K562 (cell line): ENCODE measurements around the gene PIK3C2G. TPM values are rescaled to one million over a fixed set of nuclear protein-coding genes. Genes with fewer than 3 reads are reported as not detected.

Source experiments
- ARID4B ChIP-seq: sonication (generic); formaldehyde crosslinking; IDR thresholded peaks from 2 replicates; pipeline ENCODE4 v1.8.0; 2022; ENCODE audit warnings: mild to moderate bottlenecking, missing genetic modification reagents
- ASH1L ChIP-seq: fragments of 450-650 bp; IDR thresholded peaks from 2 replicates; pipeline ENCODE4 v1.6.1; 2018; ENCODE audit warnings: borderline replicate concordance, mild to moderate bottlenecking, low read depth; ENCODE audit not compliant: partially characterized antibody
- BRCA1 ChIP-seq, 2 experiments: fragments of 450-650 bp in 1 of 2; sonication (generic) in 1 of 2; formaldehyde crosslinking in 1 of 2; IDR thresholded peaks; 2 replicates each; pipeline versions ENCODE4 v1.5.0 to v1.6.1; 2017 to 2020; ENCODE audit warnings: mild to moderate bottlenecking in 1 of 2, missing genetic modification reagents in 1 of 2
- CHCHD3 ChIP-seq: fragments of 250-450 bp; sonication (Bioruptor Pico); IDR thresholded peaks from 2 replicates; pipeline ENCODE4 v2.1.2; 2022; ENCODE audit warnings: mild to moderate bottlenecking
- CHD2 ChIP-seq: IDR thresholded peaks from 2 replicates; pipeline ENCODE4 v1.6.1; 2011; ENCODE audit warnings: low read depth, low read length
- HBP1 ChIP-seq: fragments of 450-650 bp; formaldehyde crosslinking; IDR thresholded peaks from 2 replicates; pipeline ENCODE4 v1.4.0; 2022; ENCODE audit warnings: missing genetic modification characterization
- ILK ChIP-seq: fragments of 450-650 bp; IDR thresholded peaks from 2 replicates; pipeline ENCODE4 v1.6.1; 2016; ENCODE audit warnings: missing genetic modification characterization, low read depth, mild to moderate bottlenecking, missing compliant biosample characterization, moderate library complexity, borderline replicate concordance
- KDM4B ChIP-seq, 2 experiments: fragments of 450-650 bp in 1 of 2; sonication (generic) in 1 of 2; IDR thresholded peaks; 2 replicates each; pipeline ENCODE4 v1.6.1; 2016 to 2017; ENCODE audit warnings: borderline replicate concordance in 2 of 2, antibody characterized with exemption in 1 of 2, low read depth in 1 of 2, mild to moderate bottlenecking in 1 of 2
- NUFIP1 ChIP-seq: fragments of 450-650 bp; IDR thresholded peaks from 2 replicates; pipeline ENCODE4 v1.6.1; 2018; ENCODE audit not compliant: partially characterized antibody
- RNF219 ChIP-seq: fragments of 250-450 bp; sonication (Bioruptor Pico); IDR thresholded peaks from 2 replicates; pipeline ENCODE4 v1.5.0; 2022; ENCODE audit warnings: mild to moderate bottlenecking
- TARDBP ChIP-seq: fragments of 450-650 bp; IDR thresholded peaks from 2 replicates; pipeline ENCODE4 v1.6.1; 2016
- TRIM24 ChIP-seq, 2 experiments: fragments of 450-650 bp; IDR thresholded peaks; 2 replicates each; pipeline ENCODE4 v1.6.1; 2016
- YY1 ChIP-seq, 3 experiments: IDR thresholded peaks; 2 replicates each; pipeline ENCODE4 v1.6.1; 2011; ENCODE audit warnings: low read length in 2 of 3, mild to moderate bottlenecking in 2 of 3, moderate library complexity in 2 of 3, borderline replicate concordance in 1 of 3, control low read depth in 1 of 3, low read depth in 1 of 3; ENCODE audit not compliant: insufficient read depth in 3 of 3, insufficient replicate concordance in 2 of 3, control insufficient read depth in 1 of 3, insufficient read length in 1 of 3; ENCODE audit errors: extremely low read depth in 1 of 3
- ZNF324 ChIP-seq: fragments of 250-450 bp; sonication (Bioruptor Pico); IDR thresholded peaks from 2 replicates; pipeline ENCODE4 v1.4.0; 2020; ENCODE audit warnings: mild to moderate bottlenecking
- ZNF445 ChIP-seq: fragments of 250-450 bp; sonication (Bioruptor Pico); IDR thresholded peaks from 2 replicates; pipeline ENCODE4 v1.4.0; 2020; ENCODE audit warnings: low read depth, mild to moderate bottlenecking, moderate library complexity
- ZNF77 ChIP-seq: fragments of 250-450 bp; sonication (Bioruptor Pico); IDR thresholded peaks from 2 replicates; pipeline ENCODE4 v1.5.0; 2020
- polyA plus RNA-seq, 8 experiments: library from polyadenylated mRNA; depleted of rRNA in 4 of 8; stranded (reverse) in 5 of 8; unstranded in 3 of 8; fragments of >200 nt; fragmentation: Nextera tagmentation in 2 of 8; fragmentation: Illumina TruSeq in 1 of 8; extraction: Ambion mirVana in 2 of 8; extraction: Trizol in 1 of 8; gene quantifications; 2 replicates each; pipeline versions ENCODE4 v1.2.1 to v1.2.3, GENCODE V29; 2011 to 2014; ENCODE audit warnings: inconsistent platforms in 1 of 8, missing spikeins in 1 of 8
- total RNA-seq, 7 experiments: library from RNA; depleted of rRNA in 6 of 7; stranded (reverse); fragments of >200 nt in 6 of 7; fragmentation: Illumina TruSeq in 2 of 7; extraction: Trizol in 2 of 7; gene quantifications; 2 replicates each; pipeline versions ENCODE4 v1.2.1 to v1.2.3, GENCODE V29; 2011 to 2021; ENCODE audit warnings: low replicate concordance in 1 of 7

Gene PIK3C2G
- total and polyA plus RNA-seq, 9 of the 15 experiments (the other 6 are each of a cell fraction or from before 2014, with no cell fraction given): not detected

GRCh38 chr12:18456344-18456743 lies 195.0 kb downstream of the PIK3C2G start (continued):
- TF ChIP-seq YY1 (IDR thresholded peaks at IDR 0.05; ENCODE audit: borderline replicate concordance in 1 of 3, control insufficient read depth in 1 of 3, extremely low read depth in 1 of 3, insufficient read depth in 3 of 3, insufficient read length in 1 of 3, insufficient replicate concordance in 2 of 3, low read depth in 1 of 3, low read length in 2 of 3) (no peak), HBP1 (CRISPR knock-in tag) (no peak), ASH1L (no peak), ZNF445 (CRISPR knock-in tag) (no peak), TRIM24 (IDR thresholded peaks at IDR 0.05) (no peak), RNF219 (CRISPR knock-in tag) (no peak), NUFIP1 (no peak), CHD2 (no peak), ZNF324 (CRISPR knock-in tag) (no peak), BRCA1 (IDR thresholded peaks at IDR 0.05) (no peak), BRCA1 (CRISPR knock-in tag; IDR thresholded peaks at IDR 0.05) (no peak), ZNF77 (CRISPR knock-in tag) (no peak), CHCHD3 (CRISPR knock-in tag) (no peak), KDM4B (IDR thresholded peaks at IDR 0.05; ENCODE audit: borderline replicate concordance in 2 of 2, low read depth in 1 of 2) (no peak), ILK (tag) (no peak), TARDBP (no peak), ARID4B (CRISPR knock-in tag) (no peak)
